Neuronal stem cell (in vitro differentiated cells): ENCODE data around the gene CNIH3.

Source experiments
- DNase-seq: peaks from one replicate; pipeline ENCODE4 v3.0.0-alpha.2; 2013; ENCODE audit warnings: low spot score
- H2AFZ ChIP-seq: one replicate; pipeline ENCODE4 v1.6.1; 2013; ENCODE audit warnings: mild to moderate bottlenecking, low read length, inconsistent platforms
- H2AK5ac ChIP-seq: 2 replicates; pipeline ENCODE4 v1.6.1; 2013; ENCODE audit warnings: low read depth, mild to moderate bottlenecking, inconsistent platforms, low read length, moderate library complexity, mixed read lengths
- H2BK120ac ChIP-seq: 2 replicates; pipeline ENCODE4 v1.6.1; 2013; ENCODE audit warnings: low read depth, mild to moderate bottlenecking, inconsistent platforms, low read length, moderate library complexity, mixed read lengths
- H2BK12ac ChIP-seq: one replicate; pipeline ENCODE4 v1.6.1; 2013; ENCODE audit warnings: low read length, inconsistent platforms
- H2BK15ac ChIP-seq: 2 replicates; pipeline ENCODE4 v1.6.1; 2013; ENCODE audit warnings: mild to moderate bottlenecking, low read length, inconsistent platforms, mixed read lengths
- H2BK5ac ChIP-seq: one replicate; pipeline ENCODE4 v1.6.1; 2013; ENCODE audit warnings: inconsistent platforms, mild to moderate bottlenecking, low read length, moderate library complexity
- H3K14ac ChIP-seq: one replicate; pipeline ENCODE4 v1.6.1; 2013; ENCODE audit warnings: low read length, inconsistent platforms
- H3K18ac ChIP-seq: 2 replicates; pipeline ENCODE4 v1.6.1; 2013; ENCODE audit warnings: low read length, inconsistent platforms
- H3K23ac ChIP-seq: 2 replicates; pipeline ENCODE4 v1.6.1; 2013; ENCODE audit warnings: low read depth, mild to moderate bottlenecking, mixed read lengths, low read length, inconsistent platforms; ENCODE audit not compliant: poor library complexity
- H3K27ac ChIP-seq: replicated peaks from 3 replicates; pipeline ENCODE4 v1.5.1; 2013; ENCODE audit warnings: low read length, inconsistent platforms
- H3K27me3 ChIP-seq, 3 experiments: 2 replicates each; pipeline ENCODE4 v1.6.1; 2013; ENCODE audit warnings: low read length in 3 of 3, mild to moderate bottlenecking in 2 of 3, inconsistent platforms in 1 of 3, low read depth in 1 of 3, mixed read lengths in 1 of 3, moderate library complexity in 1 of 3; ENCODE audit not compliant: control insufficient read depth in 3 of 3, insufficient read depth in 3 of 3
- H3K36me3 ChIP-seq, 2 donors: replicated peaks in 1 of 2; 2 replicates each; pipeline ENCODE4 v1.6.1; 2013; ENCODE audit warnings: low read length in 2 of 2; ENCODE audit not compliant: control insufficient read depth in 2 of 2, insufficient read depth in 2 of 2
- H3K4ac ChIP-seq: 2 replicates; pipeline ENCODE4 v1.6.1; 2013; ENCODE audit warnings: inconsistent platforms, mild to moderate bottlenecking, low read length, moderate library complexity
- H3K4me1 ChIP-seq, 2 donors: 1 replicate in 1 of 2; 2 replicates in 1 of 2; pipeline ENCODE4 v1.6.1; 2013; ENCODE audit warnings: low read length in 2 of 2, low read depth in 1 of 2; ENCODE audit not compliant: control insufficient read depth in 2 of 2, insufficient read depth in 1 of 2
- H3K4me2 ChIP-seq: one replicate; pipeline ENCODE4 v1.6.1; 2013; ENCODE audit warnings: mild to moderate bottlenecking, low read length, inconsistent platforms; ENCODE audit not compliant: insufficient read depth, poor library complexity, severe bottlenecking
- H3K4me3 ChIP-seq, 2 donors: 2 replicates each; pipeline ENCODE4 v1.5.1; 2013; ENCODE audit warnings: low read length in 2 of 2, mild to moderate bottlenecking in 2 of 2, inconsistent platforms in 1 of 2, moderate library complexity in 1 of 2
- H3K79me1 ChIP-seq: one replicate; pipeline ENCODE4 v1.6.1; 2013; ENCODE audit warnings: low read depth, mild to moderate bottlenecking, inconsistent platforms, low read length, moderate library complexity
- H3K9ac ChIP-seq: one replicate; pipeline ENCODE4 v1.6.1; 2013; ENCODE audit warnings: mild to moderate bottlenecking, low read depth, low read length, inconsistent platforms; ENCODE audit not compliant: poor library complexity
- H3K9me3 ChIP-seq, 2 donors: replicated peaks in 1 of 2; 2 replicates each; pipeline versions ENCODE3 to v1.6.1; 2013; ENCODE audit warnings: low read length in 2 of 2, mild to moderate bottlenecking in 2 of 2, inconsistent platforms in 1 of 2, low read depth in 1 of 2, mixed read lengths in 1 of 2, moderate library complexity in 1 of 2; ENCODE audit not compliant: control insufficient read depth in 2 of 2, insufficient read depth in 1 of 2
- H4K8ac ChIP-seq: one replicate; pipeline ENCODE4 v1.6.1; 2013; ENCODE audit warnings: low read depth, mild to moderate bottlenecking, inconsistent platforms, low read length, moderate library complexity
- H4K91ac ChIP-seq: one replicate; pipeline ENCODE4 v1.6.1; 2013; ENCODE audit warnings: low read length, low read depth, mild to moderate bottlenecking, inconsistent platforms; ENCODE audit not compliant: poor library complexity
- WGBS, 2 donors: extraction: QIAGEN DNeasy Blood & Tissue Kit; methylation state at CpG; one replicate each; pipeline ENCODE4 v1.1.7; 2013; ENCODE audit warnings: missing lambda C conversion rate in 2 of 2, mixed read lengths in 1 of 2; ENCODE audit not compliant: insufficient read length in 2 of 2, insufficient replicate concordance in 1 of 2; ENCODE audit errors: extremely low coverage in 2 of 2; 5-methylcytosine and 5-hydroxymethylcytosine counted together

CNIH3 gene

GRCh38 chr1:224730540-224730939 is 114.4 kb downstream of the CNIH3 start:
- no peaks in the 10 kb centered on the region for H3K36me3 ChIP-seq
- no peaks in the 10 kb centered on the region for H3K27me3 ChIP-seq
- H3K9me3 ChIP-seq: no peaks in the 10 kb centered on the region
- no peak overlapping the region for H2BK12ac ChIP-seq
- no peaks in the 10 kb centered on the region for H3K79me1 ChIP-seq
- H2BK120ac ChIP-seq: no peak overlapping the region
- no peak overlapping the region for H2AFZ ChIP-seq
- no peak overlapping the region for H3K4me2 ChIP-seq
- H3K9ac ChIP-seq: no peak overlapping the region
- H2BK15ac ChIP-seq: no peak overlapping the region
- H3K18ac ChIP-seq: no peak overlapping the region
- no peak overlapping the region for H3K14ac ChIP-seq
- WGBS, 2 donors: no CpG with 5 or more reads among the region's 1 CpG
- H2AK5ac ChIP-seq: no peak overlapping the region
- H3K4me3 ChIP-seq: no peak overlapping the region
- no peak overlapping the region for H2BK5ac ChIP-seq
- H3K4ac ChIP-seq: no peak overlapping the region
- DNase-seq: no peak
- H3K23ac ChIP-seq: no peak overlapping the region
- H4K91ac ChIP-seq: no peak overlapping the region
- no peak overlapping the region for H3K27ac ChIP-seq
- H3K4me1 ChIP-seq: peaks cover 0 to 16% of the 10 kb centered on the region in 2 donors
- H4K8ac ChIP-seq: no peak overlapping the region

- no peaks in the 10 kb centered on the region for H3K79me1 ChIP-seq
- no peak overlapping the region for H4K91ac ChIP-seq
- H3K4ac ChIP-seq: no peak overlapping the region
- H3K9ac ChIP-seq: no peak overlapping the region
- no peak overlapping the region for H4K8ac ChIP-seq
- H2BK12ac ChIP-seq: no peak overlapping the region
- H3K18ac ChIP-seq: no peak overlapping the region
- no peak overlapping the region for H2AFZ ChIP-seq
- no peak overlapping the region for H2AK5ac ChIP-seq
- no peak overlapping the region for H3K4me2 ChIP-seq
- no peaks in the 10 kb centered on the region for H3K27me3 ChIP-seq
- H3K23ac ChIP-seq: no peak overlapping the region
- no peak overlapping the region for H3K27ac ChIP-seq
- H3K36me3 ChIP-seq: no peaks in the 10 kb centered on the region
- H3K4me3 ChIP-seq: no peak overlapping the region
- H2BK5ac ChIP-seq: no peak overlapping the region
- no peak overlapping the region for H3K14ac ChIP-seq
- H3K9me3 ChIP-seq: no peaks in the 10 kb centered on the region
- H3K4me1 ChIP-seq: peaks cover 0 to 16% of the 10 kb centered on the region in 2 donors
- DNase-seq: no peak
- no peak overlapping the region for H2BK15ac ChIP-seq
- H2BK120ac ChIP-seq: no peak overlapping the region
Observed at GRCh38 chr1:224730965-224731364, 114.8 kb downstream of the CNIH3 start.

GRCh38 chr1:224731633-224732032 is 115.5 kb downstream of the CNIH3 start:
- Histone ChIP-seq H3K18ac (no peak overlapping the region), H3K79me1 (no peaks in the 10 kb centered on the region), H3K4me2 (no peak overlapping the region), H3K9ac (no peak overlapping the region), H3K14ac (no peak overlapping the region), H2AK5ac (no peak overlapping the region), H3K4me3 (no peak overlapping the region), H3K36me3 (no peaks in the 10 kb centered on the region), H3K4ac (no peak overlapping the region), H2BK15ac (no peak overlapping the region), H4K91ac (no peak overlapping the region), H2AFZ (no peak overlapping the region), H3K27me3 (no peaks in the 10 kb centered on the region), H3K4me1 (peaks cover 0 to 16% of the 10 kb centered on the region in 2 donors), H2BK5ac (no peak overlapping the region), H3K9me3 (no peaks in the 10 kb centered on the region), H2BK120ac (no peak overlapping the region), H3K27ac (no peak overlapping the region), H4K8ac (no peak overlapping the region), H3K23ac (no peak overlapping the region), H2BK12ac (no peak overlapping the region)
- no CpG with 5 or more reads among the region's 3 CpGs for WGBS, 2 donors
- no peak for DNase-seq

- H3K27ac ChIP-seq: no peak overlapping the region
- H3K36me3 ChIP-seq: no peaks in the 10 kb centered on the region
- no peak overlapping the region for H2BK5ac ChIP-seq
- H3K23ac ChIP-seq: no peak overlapping the region
- no peaks in the 10 kb centered on the region for H3K9me3 ChIP-seq
- H3K4me1 ChIP-seq: peaks cover 0 to 14% of the 10 kb centered on the region in 2 donors
- no peak overlapping the region for H3K14ac ChIP-seq
- no peaks in the 10 kb centered on the region for H3K79me1 ChIP-seq
- no peaks in the 10 kb centered on the region for H3K27me3 ChIP-seq
- H4K8ac ChIP-seq: no peak overlapping the region
- no peak overlapping the region for H4K91ac ChIP-seq
- H3K4me2 ChIP-seq: no peak overlapping the region
- no CpG with 5 or more reads among the region's 9 CpGs for WGBS, 2 donors
- no peak overlapping the region for H3K9ac ChIP-seq
- H2BK15ac ChIP-seq: no peak overlapping the region
- H3K18ac ChIP-seq: no peak overlapping the region
- no peak overlapping the region for H2BK12ac ChIP-seq
- H2AK5ac ChIP-seq: no peak overlapping the region
- no peak for DNase-seq
- no peak overlapping the region for H3K4ac ChIP-seq
- H2AFZ ChIP-seq: no peak overlapping the region
- no peak overlapping the region for H3K4me3 ChIP-seq
- no peak overlapping the region for H2BK120ac ChIP-seq
Observed at GRCh38 chr1:224732377-224733026, 116.4 kb downstream of the CNIH3 start.
